ENCODE measurements around the gene GKN2.

DNA sequence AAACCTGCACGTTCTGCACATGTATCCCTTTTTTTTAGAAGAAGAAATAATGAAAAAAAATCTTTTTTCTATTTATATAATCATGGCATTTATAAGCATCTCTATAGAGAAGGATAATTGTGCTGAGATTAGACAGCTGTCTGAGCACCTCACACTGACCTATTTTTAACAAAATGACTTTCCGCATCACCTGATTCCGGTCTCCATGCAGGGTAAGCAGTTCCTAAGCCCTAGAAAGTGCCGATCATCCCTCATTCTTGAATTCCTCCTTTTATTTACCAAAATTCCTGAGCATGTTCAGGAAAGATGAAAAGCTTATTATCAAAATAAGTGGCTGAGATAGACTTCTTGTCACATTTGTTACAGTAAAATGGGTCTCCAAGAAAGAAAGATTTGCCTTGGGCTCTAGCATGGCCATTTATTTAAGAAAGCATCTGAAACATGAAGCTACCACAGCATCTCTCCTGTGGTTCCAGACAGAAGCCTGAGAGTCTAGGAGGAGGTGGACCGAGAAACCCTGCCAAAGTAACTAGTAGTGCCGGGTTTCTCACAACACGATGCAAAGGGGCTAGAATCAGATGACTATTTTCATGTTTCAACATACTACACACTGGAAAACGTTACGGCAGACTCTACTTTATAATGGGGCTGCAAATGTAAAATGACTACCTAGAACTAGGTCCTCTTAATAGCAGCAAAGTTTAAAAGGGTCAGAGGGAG lies 22.4 kb upstream of the GKN2 start:
- no peak for TF ChIP-seq CTCF (IDR thresholded peaks at IDR 0.05)
- no peak for TF ChIP-seq POLR2AphosphoS5 (IDR thresholded peaks at IDR 0.05)
